ENCODE measurements around the gene OR2A1. TPM values are rescaled to one million over a fixed set of nuclear protein-coding genes. Genes with fewer than 3 reads are reported as not detected.
"Not testable (repeated sequence)": the region's sequence is repeated elsewhere in the genome, so short reads cannot be mapped to it uniquely, and the experiment has no call there.

OR2A1 gene, protein sequence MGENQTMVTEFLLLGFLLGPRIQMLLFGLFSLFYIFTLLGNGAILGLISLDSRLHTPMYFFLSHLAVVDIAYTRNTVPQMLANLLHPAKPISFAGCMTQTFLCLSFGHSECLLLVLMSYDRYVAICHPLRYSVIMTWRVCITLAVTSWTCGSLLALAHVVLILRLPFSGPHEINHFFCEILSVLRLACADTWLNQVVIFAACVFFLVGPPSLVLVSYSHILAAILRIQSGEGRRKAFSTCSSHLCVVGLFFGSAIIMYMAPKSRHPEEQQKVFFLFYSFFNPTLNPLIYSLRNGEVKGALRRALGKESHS
- 0.20 TPM for total RNA-seq

- DNase-seq: not testable (repeated sequence)
Observed at GRCh38 chr7:144311872-144312469, at the start of gene OR2A1. TSS of gene OR2A1 (plus strand) at chr7:144312419. CDS start at chr7:144318125, 5,706 bp downstream.

GRCh38 chr7:144264692-144265091 is 47.5 kb upstream of the OR2A1 start, which contains the start of gene OR2A7:
TSS of gene OR2A7 (minus strand) at chr7:144264792. CDS start at chr7:144259628, 5,164 bp downstream.
- not testable (repeated sequence) for DNase-seq

DNA sequence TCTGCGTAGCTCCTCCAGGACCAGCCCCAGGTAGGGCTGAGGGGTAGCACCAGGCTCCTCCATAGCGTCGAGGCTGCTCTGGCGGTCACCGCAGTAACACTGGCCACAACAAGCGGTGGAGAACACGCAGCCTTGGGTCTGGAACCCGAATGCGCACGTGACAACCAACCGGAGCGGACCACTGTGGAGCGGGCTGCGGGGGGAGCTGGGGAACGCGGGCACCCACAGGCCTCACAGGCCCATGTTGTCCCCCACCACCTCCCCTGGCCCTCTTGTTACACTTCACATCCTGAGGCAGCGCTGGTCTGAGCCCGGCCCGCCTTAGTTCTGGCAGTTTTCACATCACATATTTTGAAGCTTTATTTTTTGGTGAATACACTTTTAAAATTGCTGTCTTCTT is 43.0 kb upstream of the OR2A1 start, which contains the start of gene CTAGE8:
Gene CTAGE8 (minus strand): TSS at position 101 of the 400 bp plus-strand sequence. CDS start 38 bp downstream, at position 63.
- not testable (repeated sequence) for DNase-seq

GRCh38 chr7:144275281-144275680 is 36.9 kb upstream of the OR2A1 start:
- DNase-seq: not testable (repeated sequence)

GRCh38 chr7:144280010-144280409 is 32.2 kb upstream of the OR2A1 start:
- DNase-seq: not testable (repeated sequence)

GRCh38 chr7:144281981-144282380 is 30.2 kb upstream of the OR2A1 start:
- not testable (repeated sequence) for DNase-seq

DNA sequence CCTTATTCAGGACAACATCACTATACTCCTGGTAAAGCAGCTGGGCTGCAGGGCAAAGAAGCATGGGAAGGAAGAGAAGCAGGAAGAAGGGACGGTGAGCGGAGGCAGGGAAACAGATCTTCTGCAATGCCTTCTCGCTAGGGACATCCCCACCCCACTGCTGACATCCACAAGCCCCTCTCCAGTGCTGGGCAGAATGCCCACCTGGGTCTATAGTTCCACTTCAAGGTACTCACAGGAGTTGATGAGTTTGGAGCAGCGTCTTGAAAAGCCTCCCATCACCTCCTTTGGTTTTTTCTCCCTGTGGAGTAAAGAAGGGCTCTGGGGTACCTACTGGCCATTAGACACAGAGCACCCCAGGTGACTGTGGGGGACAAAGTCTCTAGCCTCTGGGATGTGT is 29.7 kb upstream of the OR2A1 start:
- not testable (repeated sequence) for DNase-seq

DNA sequence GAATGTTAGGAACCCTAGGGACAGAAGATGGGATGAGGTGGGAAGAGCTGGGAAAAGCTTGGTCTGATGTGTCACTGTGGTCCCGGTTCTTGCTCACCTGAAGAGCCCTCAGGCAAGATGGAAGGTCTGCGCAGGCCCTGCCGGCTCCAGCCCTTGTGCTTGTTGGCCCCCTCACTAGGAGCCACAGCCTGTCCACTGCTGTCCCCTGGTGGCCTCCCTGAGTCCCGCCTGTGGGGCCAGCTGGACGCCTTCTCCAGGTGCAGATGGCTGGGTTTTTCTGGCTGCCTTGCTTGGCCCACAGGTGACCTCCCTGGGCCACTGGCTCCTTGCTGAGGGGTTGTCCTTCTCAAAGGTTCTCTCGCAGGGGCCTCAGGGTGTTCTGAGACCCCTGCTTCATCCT is 28.5 kb upstream of the OR2A1 start:
- not testable (repeated sequence) for DNase-seq

DNA sequence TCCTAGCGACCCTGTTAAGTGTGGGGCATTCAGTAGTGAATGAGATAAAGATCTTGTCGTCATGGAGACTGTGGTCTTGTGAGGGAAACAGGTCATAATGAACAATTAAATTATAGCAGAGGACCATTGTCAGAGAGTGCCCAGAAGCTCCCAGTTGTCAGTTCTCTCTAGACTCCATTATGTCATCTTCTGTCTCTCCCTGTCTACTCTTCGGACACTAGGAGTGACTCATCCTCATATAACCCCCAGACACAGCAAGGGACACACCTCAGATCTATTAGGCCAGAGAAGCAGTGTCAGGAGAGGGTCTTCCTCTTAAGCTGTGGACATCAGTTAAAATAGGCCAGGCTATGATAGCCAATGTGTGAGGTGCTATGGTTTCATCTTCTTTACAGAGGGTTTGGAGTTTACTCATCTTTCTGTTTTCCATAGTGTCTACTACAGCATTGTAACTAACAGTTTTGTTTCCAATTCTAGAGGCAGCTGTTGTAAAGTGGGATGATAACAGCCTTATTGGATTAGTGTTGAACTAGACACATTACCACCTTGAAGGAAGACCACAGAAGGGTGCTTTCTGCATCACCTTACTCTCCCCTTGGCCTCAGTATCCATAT is 24.9 kb upstream of the OR2A1 start:
- not testable (repeated sequence) for DNase-seq

DNA sequence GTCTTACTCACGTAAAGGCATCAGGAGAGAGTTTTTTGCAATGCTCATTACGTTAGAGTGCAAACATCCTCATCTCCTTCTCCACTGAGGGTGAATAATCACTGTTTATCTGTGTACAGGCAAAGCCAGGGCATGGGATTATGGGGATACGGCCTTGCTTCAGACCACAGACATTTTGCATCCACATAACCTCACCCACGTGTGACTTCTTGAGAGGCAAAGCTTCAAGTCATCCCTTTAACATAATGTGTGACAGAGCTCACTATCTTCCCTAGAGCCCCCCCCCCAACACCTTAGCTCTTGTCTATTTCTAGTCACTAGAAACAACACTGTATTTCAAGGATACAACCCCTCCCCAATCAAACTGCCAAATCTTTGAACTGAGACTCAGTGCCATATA is 20.6 kb upstream of the OR2A1 start:
- not testable (repeated sequence) for DNase-seq

GRCh38 chr7:144292384-144293161 is 19.6 kb upstream of the OR2A1 start:
- not testable (repeated sequence) for DNase-seq

DNA sequence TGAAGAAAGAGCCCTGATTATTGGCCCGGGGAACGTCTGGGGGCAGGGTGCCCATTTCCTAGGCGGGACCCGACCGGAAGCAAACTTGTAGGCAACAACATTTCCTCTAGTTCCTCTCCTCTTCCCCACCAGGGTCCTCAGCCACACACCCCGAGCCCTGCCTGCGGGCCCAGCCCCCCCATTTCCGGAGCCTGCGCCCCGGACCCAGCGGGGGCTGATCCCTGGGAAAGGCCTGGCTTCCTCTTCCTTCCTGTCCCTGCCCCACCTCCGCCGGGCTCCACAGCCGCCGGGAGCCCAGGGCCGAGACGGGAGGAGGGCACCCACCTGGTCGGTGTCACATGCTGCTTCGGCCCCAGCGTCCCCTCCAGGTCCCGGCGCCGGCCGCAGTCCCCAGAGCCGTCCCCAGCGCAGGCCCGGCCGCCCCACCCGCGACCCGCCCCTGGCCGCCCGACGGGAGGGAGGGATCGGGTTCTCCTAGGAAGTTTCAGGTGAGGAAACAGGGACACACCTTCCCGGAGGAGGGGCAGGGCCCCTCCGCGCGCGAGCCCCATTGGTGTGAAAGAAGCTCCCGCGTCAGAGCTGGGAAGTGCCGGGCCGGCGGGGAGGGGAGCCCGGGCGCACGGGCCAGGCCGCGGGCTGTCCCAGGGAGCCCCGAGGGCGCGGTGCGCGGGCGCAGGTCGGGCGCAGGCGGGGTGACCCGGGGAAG is 18.3 kb upstream of the OR2A1 start:
- not testable (repeated sequence) for DNase-seq

DNA sequence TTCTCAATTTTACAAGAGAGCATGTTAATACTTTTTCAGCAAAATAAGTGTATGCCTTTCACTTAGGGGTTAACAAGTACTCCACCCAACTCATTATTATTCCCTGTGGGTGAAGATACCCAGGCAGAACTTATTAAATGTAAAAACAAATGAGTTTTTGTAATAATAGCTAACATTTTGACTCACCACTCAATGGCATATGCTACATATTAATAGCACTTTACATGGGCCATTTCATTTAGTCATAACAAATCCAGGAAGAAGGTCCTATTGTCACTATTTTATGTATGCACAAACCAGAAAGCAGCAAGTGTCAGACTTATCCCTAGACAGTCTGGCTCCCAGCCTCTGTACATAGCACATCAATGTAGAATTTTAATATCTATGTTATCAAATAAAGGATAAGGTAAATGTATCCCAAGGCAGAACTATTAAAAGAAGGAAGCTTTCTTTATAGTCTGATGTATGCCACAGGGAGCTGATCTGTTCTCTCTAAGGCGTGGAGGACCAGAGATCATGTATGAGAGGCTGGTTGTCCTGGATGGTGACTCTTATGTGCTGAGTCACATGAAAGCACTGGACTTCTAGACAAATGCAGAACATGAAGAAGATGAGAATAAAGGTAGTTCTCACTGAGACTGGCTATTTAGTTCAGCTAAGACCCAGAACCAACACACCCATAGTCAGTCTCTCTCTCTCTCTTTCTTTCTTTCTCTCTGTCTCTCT is 9.5 kb upstream of the OR2A1 start:
- DNase-seq: not testable (repeated sequence)

DNA sequence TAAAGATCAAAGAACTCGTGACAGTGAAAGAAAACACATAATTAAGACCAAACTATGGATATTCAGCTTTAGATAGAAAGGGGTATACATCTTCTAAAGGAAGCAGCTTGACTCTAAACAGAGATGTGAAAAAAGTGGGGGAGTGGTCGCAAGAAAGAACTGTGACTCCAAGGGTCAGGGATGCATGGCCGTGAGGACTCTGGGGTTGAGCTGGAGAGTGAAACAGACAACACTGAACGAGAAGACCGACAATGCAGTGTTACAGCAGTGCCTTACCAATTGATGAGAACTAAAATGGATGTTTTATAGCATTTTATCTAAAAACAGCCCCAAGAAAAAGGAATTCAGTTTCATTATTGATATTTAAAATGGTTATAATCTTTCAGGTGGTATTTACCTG is 8.6 kb upstream of the OR2A1 start:
- DNase-seq: not testable (repeated sequence)

DNA sequence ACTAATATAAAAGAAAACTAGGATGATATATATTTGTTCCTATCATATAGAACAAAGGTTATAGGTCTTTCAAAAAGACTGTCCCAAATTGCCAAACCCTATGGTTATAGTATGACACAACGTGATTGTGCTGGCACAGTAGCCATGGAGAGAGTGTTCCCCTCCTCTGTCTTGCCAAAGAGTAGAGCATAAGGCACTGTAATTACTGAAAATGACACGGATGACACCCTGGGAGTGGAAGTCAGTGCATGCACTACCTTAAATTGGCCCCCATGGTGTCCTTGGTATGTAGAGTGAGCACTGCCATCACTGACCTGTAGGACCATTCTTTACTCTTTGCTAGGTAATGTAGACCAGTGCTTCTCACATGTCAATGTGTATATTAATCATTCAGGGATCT is 7.1 kb upstream of the OR2A1 start:
- not testable (repeated sequence) for DNase-seq

- not testable (repeated sequence) for DNase-seq
Observed at GRCh38 chr7:144309702-144310101, 2.5 kb upstream of the OR2A1 start.

- DNase-seq: not testable (repeated sequence)
Observed at GRCh38 chr7:144311218-144311617, 1.0 kb upstream of the OR2A1 start.

DNA sequence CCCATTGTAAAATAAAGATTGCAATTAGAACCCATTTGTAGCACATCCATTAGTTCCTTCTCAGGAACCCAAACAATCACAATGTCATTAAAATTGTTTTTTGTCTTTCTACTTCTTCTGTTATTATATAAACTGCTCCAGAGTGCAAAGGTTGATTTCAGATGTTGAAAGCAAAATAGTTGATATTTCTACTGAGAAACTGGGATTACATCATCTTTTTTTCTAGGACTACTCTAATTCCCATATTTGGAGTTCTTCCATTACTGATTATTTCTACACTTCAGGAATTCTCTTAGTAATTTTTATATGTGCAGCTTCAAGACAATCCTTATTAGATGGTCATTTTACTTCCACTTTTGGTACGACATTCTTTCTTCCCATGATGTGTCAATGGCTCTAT is 5.3 kb downstream of the OR2A1 start:
- DNase-seq: not testable (repeated sequence)

DNA sequence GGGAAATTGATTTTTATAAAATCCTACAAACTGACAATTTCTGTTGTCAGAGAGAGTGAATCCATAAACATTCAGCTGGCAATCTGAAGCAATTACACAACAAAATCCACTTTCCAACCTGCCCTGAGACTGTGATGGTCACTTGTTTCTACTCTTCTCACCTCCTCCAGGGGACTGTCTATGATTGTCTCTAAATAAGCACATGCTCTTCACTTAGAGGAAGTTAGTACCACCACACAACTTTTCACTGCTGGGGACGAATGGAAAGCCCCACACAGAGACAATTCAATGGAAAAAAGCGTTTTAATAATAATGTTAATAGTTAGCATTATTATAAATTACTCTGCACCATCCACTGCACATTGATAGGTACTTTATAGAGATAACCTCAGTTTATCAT is 7.3 kb downstream of the OR2A1 start:
- DNase-seq: not testable (repeated sequence)

DNA sequence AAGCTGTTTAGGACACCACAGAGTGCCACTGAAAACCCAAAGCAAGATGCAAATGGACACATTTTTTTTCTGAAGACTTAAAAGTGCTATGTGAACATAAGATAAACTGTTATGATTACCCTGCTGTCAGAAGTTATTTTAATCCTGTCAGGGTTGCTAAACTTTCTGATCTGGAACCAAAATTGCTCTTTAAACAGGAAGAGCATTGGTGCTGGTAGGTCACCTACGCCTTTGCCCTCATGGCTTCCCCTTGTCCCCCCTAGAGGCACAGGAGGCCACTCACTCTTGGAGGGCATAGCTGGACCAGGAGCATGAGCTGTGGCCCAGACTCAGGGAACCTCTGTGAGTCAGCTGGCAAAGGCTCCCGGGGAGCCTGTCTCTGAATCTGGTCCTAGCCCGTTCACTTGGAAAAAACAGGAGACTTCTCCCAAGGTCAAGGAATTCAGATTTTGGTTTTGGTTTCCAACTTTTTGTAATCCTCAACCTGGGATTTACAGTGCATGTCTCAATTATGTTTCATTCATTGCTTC is 9.5 kb downstream of the OR2A1 start:
- not testable (repeated sequence) for DNase-seq

DNA sequence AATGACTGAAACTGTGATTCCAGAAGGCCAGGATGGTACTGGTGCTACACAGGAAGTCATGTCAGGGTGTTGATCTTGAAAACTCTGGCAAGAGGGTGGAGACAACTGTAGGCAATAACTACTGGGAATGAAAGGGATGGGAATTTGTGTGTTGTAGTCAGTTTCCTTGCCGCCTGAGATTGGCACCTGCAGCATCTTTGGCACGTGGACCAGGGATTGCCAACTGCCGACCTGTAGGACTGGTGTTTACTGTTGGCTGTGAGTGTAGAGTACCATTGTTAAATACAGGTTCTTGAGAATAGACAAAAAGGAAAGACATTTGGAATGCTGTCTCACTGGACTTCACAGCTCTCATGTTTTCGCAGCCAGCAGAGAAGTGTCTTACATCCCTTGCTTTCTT is 11.1 kb downstream of the OR2A1 start:
- not testable (repeated sequence) for DNase-seq

Data from skin of body (tissue), 2 donors.